Mammary epithelial cell (primary cell): Measurements from ENCODE around the gene PDE9A.

Experiments
- EZH2 ChIP-seq: IDR thresholded peaks from 2 replicates; pipeline ENCODE4 v1.6.1; 2012; ENCODE audit warnings: low read length, inconsistent platforms, borderline replicate concordance
- TF ChIP-seq, protein P1 (sequence below), 2 donors: IDR thresholded peaks in 1 of 2; conservative IDR thresholded peaks in 1 of 2; 2 replicates each; pipeline ENCODE4 v1.5.1; 2011 to 2012; ENCODE audit warnings: inconsistent platforms in 2 of 2, low read length in 2 of 2, mild to moderate bottlenecking in 2 of 2, control low read depth in 1 of 2, low read depth in 1 of 2; ENCODE audit not compliant: insufficient read depth in 1 of 2; ENCODE audit errors: extremely low read depth in 1 of 2

DNA sequence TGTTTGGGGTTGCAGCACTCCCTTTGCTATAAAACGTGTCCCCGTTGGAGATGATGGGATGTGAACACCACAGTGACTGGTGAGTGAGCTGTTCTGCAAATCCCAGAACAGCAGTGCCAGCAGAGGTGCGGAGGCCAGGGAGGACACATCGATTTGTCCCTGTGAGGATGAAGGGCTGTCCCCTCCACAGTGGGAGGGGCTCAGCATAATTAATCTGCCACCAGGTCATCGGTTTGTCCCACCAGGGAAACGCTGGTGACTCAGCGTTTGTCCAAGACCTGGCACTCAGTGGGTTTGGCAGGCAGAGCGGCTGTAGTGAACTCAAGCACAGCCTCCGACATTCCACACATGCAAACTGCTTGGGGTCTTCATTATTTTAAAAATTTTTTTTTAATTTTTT is 22.8 kb upstream of the PDE9A start:
- TF ChIP-seq, protein P1, sequence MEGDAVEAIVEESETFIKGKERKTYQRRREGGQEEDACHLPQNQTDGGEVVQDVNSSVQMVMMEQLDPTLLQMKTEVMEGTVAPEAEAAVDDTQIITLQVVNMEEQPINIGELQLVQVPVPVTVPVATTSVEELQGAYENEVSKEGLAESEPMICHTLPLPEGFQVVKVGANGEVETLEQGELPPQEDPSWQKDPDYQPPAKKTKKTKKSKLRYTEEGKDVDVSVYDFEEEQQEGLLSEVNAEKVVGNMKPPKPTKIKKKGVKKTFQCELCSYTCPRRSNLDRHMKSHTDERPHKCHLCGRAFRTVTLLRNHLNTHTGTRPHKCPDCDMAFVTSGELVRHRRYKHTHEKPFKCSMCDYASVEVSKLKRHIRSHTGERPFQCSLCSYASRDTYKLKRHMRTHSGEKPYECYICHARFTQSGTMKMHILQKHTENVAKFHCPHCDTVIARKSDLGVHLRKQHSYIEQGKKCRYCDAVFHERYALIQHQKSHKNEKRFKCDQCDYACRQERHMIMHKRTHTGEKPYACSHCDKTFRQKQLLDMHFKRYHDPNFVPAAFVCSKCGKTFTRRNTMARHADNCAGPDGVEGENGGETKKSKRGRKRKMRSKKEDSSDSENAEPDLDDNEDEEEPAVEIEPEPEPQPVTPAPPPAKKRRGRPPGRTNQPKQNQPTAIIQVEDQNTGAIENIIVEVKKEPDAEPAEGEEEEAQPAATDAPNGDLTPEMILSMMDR (conservative IDR thresholded peaks at IDR 0.05 in 1 of 2, IDR thresholded peaks at IDR 0.05 in 1 of 2; ENCODE audit: extremely low read depth in 1 of 2, insufficient read depth in 1 of 2, low read depth in 1 of 2, low read length in 2 of 2) = no peak
- TF ChIP-seq EZH2 = no peak
